ENCODE results near the gene CCDC195.
"Not testable (repeated sequence)": the region's sequence is repeated elsewhere in the genome, so short reads cannot be mapped to it uniquely, and the experiment has no call there.

The CCDC195 gene

DNA sequence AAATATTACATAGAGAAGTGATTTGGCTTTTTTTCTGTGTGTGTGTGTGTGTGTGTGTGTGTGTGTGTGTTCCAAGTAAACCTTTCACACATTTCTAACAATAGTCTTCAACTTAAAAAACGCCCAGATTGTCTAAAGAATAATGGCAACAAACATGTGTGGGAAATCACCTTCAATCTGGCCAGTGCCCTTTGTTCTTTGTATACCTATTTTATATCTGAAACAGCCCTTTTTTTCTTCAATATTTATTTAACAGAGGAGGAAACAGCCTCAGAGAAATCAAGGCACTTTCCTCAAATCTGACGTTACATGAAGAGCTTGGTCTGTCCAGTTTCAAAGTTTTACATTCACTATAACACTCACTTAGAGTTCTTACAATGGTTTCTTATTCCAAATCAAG lies 25.3 kb downstream of the CCDC195 start:
- DNase-seq (ENCODE audit: low spot score), result no peak

DNA sequence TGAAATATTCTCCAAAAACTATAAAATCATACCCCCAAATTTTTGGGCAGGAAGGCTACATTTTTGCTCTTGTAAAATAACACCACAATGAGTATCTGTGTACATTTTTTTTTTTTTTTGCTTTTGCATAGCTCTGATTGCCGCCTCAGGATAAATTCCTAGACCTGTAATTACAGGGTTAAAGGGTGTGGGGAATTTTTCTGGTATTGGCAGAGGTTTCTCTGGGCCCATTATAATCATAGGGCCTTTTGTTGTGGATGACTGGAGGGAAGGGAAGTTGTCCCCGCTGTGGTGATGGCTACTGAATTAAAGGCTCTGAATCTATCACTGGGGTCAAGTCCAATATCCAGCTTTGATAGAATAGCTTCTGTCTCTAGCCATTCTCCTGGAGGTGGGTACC lies 26.6 kb downstream of the CCDC195 start:
- DNase-seq (ENCODE audit: low spot score), result no peak

GRCh38 chr2:224688997-224689396 lies 27.2 kb downstream of the CCDC195 start:
- no peak for DNase-seq (ENCODE audit: low spot score)

- DNase-seq (ENCODE audit: low spot score), result no peak
Measured at GRCh38 chr2:224687156-224687555, 29.0 kb downstream of the CCDC195 start.

DNA sequence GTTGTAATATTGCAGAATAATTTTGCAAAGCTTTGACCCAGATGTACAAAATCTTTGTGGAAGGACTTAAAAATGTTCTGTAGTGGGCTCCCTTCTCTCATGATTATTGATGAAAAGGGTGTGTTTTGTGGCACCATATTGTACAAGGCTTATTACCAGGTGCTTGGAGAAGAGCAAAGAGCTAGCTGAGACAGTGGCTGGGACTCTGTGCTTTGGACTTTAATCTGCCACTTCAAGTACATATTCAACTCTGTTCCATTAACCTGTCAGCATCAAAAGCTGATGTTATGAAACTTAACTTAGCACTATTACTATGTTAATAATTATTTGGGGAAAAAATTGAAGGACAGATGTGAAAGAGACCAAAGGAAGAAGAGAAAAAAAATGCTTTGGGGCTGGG lies 31.0 kb downstream of the CCDC195 start:
- DNase-seq (ENCODE audit: low spot score), result no peak

GRCh38 chr2:224682134-224682533 lies 34.0 kb downstream of the CCDC195 start:
- no peak for DNase-seq (ENCODE audit: low spot score)

GRCh38 chr2:224671731-224672130 lies 44.4 kb downstream of the CCDC195 start:
- no peak for DNase-seq (ENCODE audit: low spot score)

- DNase-seq (ENCODE audit: low spot score), result no peak
Measured at GRCh38 chr2:224670203-224670602, 46.0 kb downstream of the CCDC195 start.

- DNase-seq (ENCODE audit: low spot score), result no peak
Measured at GRCh38 chr2:224669449-224669848, 46.7 kb downstream of the CCDC195 start.

GRCh38 chr2:224668123-224668909 lies 47.8 kb downstream of the CCDC195 start:
- DNase-seq (ENCODE audit: low spot score), result no peak

DNA sequence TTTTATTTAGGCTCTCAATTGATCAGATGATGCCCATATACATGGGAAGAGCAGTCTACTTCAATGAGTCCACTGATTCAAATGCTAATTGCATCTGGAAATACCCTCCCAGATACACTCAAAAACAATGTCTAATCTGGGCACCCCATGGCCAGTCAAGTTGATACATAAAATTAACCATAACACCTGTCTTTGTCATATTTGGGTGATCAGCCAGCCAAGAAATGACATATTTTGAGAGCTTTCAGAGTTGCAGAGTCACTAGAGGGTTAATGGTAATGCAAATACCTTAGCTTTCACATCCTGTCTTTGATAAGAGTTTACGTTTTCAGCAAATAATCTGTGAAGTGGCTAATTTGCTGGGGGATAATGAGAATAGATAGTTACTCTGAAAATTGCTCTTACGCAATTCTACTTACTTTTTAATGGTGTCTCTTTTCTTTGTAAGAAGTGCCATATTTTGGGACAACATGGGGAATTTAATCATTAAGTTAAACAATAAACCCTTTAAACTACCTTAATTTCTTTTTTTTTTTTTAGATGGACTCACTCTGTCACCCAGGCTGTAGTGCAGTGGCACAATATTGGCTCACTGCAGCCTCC lies 49.1 kb downstream of the CCDC195 start:
- no peak for DNase-seq (ENCODE audit: low spot score)

- DNase-seq (ENCODE audit: low spot score), result not testable (repeated sequence)
Measured at GRCh38 chr2:224663322-224663721, 52.8 kb downstream of the CCDC195 start.

DNA sequence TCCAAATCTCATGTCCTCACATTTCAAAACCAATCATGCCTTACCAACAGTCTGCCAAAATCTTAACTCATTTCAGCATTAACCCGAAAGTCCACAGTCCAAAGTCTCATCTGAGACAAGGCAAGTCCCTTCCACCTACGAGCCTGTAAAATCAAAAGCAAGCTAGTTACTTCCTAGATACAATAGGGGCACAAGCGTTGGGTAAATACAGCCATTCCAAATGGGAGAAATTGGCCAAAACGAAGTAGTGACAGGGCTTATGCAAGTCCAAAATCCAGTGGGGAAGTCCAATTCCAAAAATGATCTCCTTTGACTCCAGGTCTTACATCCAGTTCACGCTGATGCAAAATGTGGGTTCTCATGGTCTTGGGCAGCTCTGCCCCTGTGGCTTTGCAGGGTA lies 54.5 kb downstream of the CCDC195 start:
- not testable (repeated sequence) for DNase-seq (ENCODE audit: low spot score)

- no peak for DNase-seq (ENCODE audit: low spot score)
Measured at GRCh38 chr2:224659714-224660113, 56.5 kb downstream of the CCDC195 start.

- DNase-seq (ENCODE audit: low spot score), result no peak
Measured at GRCh38 chr2:224658780-224659405, 57.3 kb downstream of the CCDC195 start.

DNA sequence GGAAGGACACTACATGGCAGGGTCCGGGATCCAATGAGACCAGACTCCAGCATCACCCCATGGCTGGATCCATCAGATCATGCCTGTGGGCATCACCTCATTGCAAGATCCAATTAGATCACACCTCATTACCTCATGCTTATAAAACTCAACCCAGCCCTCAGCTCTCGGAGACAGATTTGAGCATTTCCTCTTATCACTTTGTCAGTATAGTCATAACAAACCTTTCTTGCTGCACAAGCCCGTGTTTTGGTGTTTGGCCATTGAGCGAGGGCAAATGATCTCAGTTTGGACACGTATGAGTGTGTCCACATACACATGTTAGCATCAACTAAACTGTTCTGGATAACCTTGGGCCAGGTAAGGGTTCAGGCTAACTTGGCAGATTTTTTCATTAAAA lies 58.8 kb downstream of the CCDC195 start:
- DNase-seq (ENCODE audit: low spot score), result no peak

DNA sequence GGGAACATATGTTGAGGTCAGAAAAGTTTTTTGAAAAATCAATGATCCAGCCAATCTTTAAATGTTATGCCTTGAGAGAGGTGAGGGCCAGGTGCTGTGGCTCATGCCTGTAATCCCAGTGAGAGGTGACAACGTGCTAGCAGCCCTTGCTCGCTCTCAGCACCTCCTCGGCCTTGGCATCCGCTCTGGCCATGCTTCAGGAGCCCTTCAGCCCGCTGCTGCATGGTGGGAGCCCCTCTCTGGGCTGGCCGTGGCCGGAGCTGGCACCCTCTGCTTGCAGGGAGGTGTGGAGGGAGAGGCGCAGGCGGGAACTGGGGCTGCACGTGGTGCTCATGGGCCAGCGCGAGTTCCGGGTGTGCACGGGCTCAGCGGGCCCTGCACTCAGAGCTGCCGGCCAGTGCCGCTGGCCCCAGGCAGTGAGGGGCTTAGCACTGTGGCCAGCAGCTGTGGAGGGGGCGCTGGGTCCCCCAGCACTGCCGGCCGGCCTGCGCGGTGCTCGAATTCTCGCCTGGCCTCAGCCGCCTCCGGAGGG lies 61.1 kb downstream of the CCDC195 start:
- no peak for DNase-seq (ENCODE audit: low spot score)

Measured in iPS-NIHi11 (cell line).